Panc1 (cell line): ENCODE data around the gene CCS. TPM values are rescaled to one million over a fixed set of nuclear protein-coding genes. Genes with fewer than 3 reads are reported as not detected.

Source experiments
- ATAC-seq: fragments of 200-7000 bp; cut with Tn5 transposase; 2 replicates; pipeline ENCODE4 v1.9.1; 2020; ENCODE audit warnings: mild to moderate bottlenecking, moderate library complexity
- BruUV-seq: library from RNA; stranded (reverse); fragments of 400-500 nt; replicated peaks from 2 replicates; lab custom pipeline; 2021; lab: Mats Ljungman, UMichigan
- CTCF ChIA-PET: fragments of 300-600 bp; sonication (Branson Sonifier 250); formaldehyde crosslinking; loops from one replicate; lab custom pipeline; 2022; ENCODE audit warnings: antibody characterized with exemption; lab: Charles Lee
- POLR2A ChIA-PET: fragments of 300-600 bp; sonication (Branson Sonifier 250); formaldehyde crosslinking; loops from one replicate; lab custom pipeline; 2022; ENCODE audit warnings: antibody characterized with exemption; lab: Charles Lee
- DNase-seq: peaks from one replicate; pipeline ENCODE4 v3.0.0-alpha.2; 2010; ENCODE audit warnings: low read depth, low spot score
- H3K27ac ChIP-seq: 2 replicates; pipeline ENCODE4 v1.5.1; 2011; ENCODE audit warnings: mild to moderate bottlenecking, low read length, inconsistent platforms
- H3K27me3 ChIP-seq: fragments of 200-500 bp; sonication (Bioruptor generic); 2 replicates; pipeline ENCODE4 v1.6.0; 2014; ENCODE audit warnings: low read length, inconsistent platforms; ENCODE audit not compliant: control insufficient read depth, insufficient read depth
- H3K36me3 ChIP-seq: fragments of 200-500 bp; sonication (Bioruptor generic); 2 replicates; pipeline ENCODE4 v1.5.1; 2014; ENCODE audit warnings: inconsistent platforms, mild to moderate bottlenecking, low read length, moderate library complexity; ENCODE audit not compliant: control insufficient read depth, insufficient read depth
- H3K4me1 ChIP-seq: 2 replicates; pipeline ENCODE4 v1.5.1; 2011; ENCODE audit warnings: inconsistent platforms, mild to moderate bottlenecking, low read length, moderate library complexity; ENCODE audit not compliant: control insufficient read depth, insufficient read depth
- H3K4me3 ChIP-seq, 2 experiments: 2 replicates each; pipeline ENCODE4 v1.5.1; 2011 to 2012; ENCODE audit warnings: low read depth in 2 of 2, low read length in 2 of 2, mild to moderate bottlenecking in 2 of 2, inconsistent platforms in 1 of 2, moderate library complexity in 1 of 2
- H3K9me3 ChIP-seq: fragments of 200-500 bp; sonication (Bioruptor generic); 2 replicates; pipeline ENCODE4 v1.5.1; 2014; ENCODE audit warnings: low read depth, mild to moderate bottlenecking, inconsistent platforms, low read length, moderate library complexity; ENCODE audit not compliant: control insufficient read depth, insufficient read depth
- POLR2AphosphoS5 ChIP-seq: IDR thresholded peaks from 2 replicates; pipeline ENCODE4 v1.6.1; 2012; ENCODE audit warnings: mild to moderate bottlenecking, low read depth, low read length, moderate library complexity
- SIN3A ChIP-seq: IDR thresholded peaks from 2 replicates; pipeline ENCODE4 v1.6.1; 2012; ENCODE audit warnings: low read depth, mild to moderate bottlenecking, low read length, moderate library complexity, borderline replicate concordance; ENCODE audit not compliant: insufficient read depth
- TCF7L2 ChIP-seq: IDR thresholded peaks from 2 replicates; pipeline ENCODE4 v1.6.1; 2011; ENCODE audit warnings: mild to moderate bottlenecking, low read depth, low read length, inconsistent platforms
- in situ Hi-C: cut with HindIII; loops from 2 replicates; pipeline ENCODE4 v1.10.0; 2016; ENCODE audit warnings: low sequenced_read_pairs, low pct_unique_long_range_greater_than_20kb
- intact Hi-C: fragments of 100-400 bp; cut with micrococcal nuclease; formaldehyde crosslinking; loops from one replicate; pipeline ENCODE4 v1.10.0; 2022; ENCODE audit not compliant: unreplicated experiment
- total RNA-seq: library from RNA; stranded (reverse); gene quantifications from one replicate; pipeline ENCODE4 v1.2.1, GENCODE V29; 2021; ENCODE audit not compliant: unreplicated experiment
- TF ChIP-seq, protein P1 (sequence below): fragments of 450-650 bp; IDR thresholded peaks from 2 replicates; pipeline ENCODE4 v1.5.1; 2017; ENCODE audit warnings: mild to moderate bottlenecking
- TF ChIP-seq, protein P2 (sequence below), 2 experiments: IDR thresholded peaks; 2 replicates each; pipeline ENCODE4 v1.6.1; 2011 to 2012; ENCODE audit warnings: low read depth in 2 of 2, control low read depth in 1 of 2, low read length in 1 of 2, mild to moderate bottlenecking in 1 of 2, moderate library complexity in 1 of 2; ENCODE audit not compliant: insufficient read depth in 1 of 2

CCS gene
- total RNA-seq, 1 experiment from 2014 or later, result 55.3 TPM

DNA sequence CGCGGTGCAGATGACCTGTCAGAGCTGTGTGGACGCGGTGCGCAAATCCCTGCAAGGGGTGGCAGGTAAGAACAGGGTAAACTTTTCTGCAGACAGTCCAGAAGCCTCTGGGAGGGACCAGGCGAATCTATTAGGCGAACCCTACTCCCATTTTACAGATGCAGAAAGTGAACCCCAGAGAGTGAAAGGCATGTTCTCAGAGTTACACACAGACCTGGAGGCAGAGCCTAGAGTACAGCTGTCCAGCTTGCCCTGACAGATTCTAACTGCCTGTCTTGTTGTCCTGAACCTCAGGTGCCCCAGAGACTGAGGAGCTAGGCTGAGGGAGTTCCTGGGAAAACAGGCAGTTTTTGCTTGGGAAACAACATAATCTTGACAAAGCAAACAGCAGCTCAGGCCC, 665 bp downstream of the CCS start:
- in situ Hi-C loops, result no loop called here
- BruUV-seq, result no TSS peak
- CTCF ChIA-PET, result interaction anchor here (0.7 kb wide), 1 partner anchor 241 kb away, joined by 3 read pairs; no protein-coding TSS in a partner anchor

DNA sequence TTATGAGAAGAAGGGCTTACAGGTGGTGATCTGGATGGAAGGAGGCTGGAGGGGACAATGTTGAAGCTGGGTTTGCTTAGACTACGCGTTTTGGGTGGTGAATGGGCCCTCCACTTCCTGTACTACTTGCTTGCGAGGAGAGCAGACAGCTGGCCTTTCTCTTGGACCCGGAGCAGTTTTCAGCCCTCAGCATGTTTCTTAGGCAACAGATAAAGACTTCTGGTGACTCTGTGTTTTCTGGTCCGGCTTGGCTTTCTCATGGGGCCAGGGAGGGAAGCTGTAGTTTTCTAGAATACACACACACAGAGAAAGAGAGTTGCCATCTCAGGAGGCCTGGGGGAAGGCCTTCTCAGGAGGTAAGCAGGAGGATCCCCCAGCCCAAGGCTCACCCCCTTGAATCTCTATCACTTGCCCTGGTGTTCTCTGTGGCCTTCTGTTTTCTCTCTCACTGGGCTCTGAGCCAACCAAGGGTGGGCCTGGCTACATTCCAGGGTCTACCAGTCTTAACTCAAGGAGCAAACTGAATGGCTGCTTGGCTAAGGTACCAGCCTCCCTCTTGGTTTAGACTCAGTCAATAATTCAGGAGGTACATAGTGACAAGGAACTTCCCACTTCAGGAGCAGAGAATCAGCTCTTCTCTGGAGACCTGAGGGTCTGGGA, 2.4 kb downstream of the CCS start:
- DNase-seq (no peak), ATAC-seq (no peak)
- Histone ChIP-seq H3K4me1 (peaks cover 8% of the 10 kb centered on the region), H3K4me3 (no peak overlapping the region), H3K27me3 (no peaks in the 10 kb centered on the region), H3K9me3 (no peaks in the 10 kb centered on the region; the same call in 1 of the 2 replicates), H3K36me3 (no peaks in the 10 kb centered on the region; the same call in 1 of the 2 replicates), H3K27ac (no peak overlapping the region)
- BruUV-seq, result no TSS peak
- ChIA-PET CTCF (no interaction called here), POLR2A (interaction anchor here (1.2 kb wide), 1 partner anchor 26 kb away, joined by 5 read pairs; no protein-coding TSS in a partner anchor)
- in situ Hi-C loops, result no loop called here
- TF ChIP-seq, protein P1, sequence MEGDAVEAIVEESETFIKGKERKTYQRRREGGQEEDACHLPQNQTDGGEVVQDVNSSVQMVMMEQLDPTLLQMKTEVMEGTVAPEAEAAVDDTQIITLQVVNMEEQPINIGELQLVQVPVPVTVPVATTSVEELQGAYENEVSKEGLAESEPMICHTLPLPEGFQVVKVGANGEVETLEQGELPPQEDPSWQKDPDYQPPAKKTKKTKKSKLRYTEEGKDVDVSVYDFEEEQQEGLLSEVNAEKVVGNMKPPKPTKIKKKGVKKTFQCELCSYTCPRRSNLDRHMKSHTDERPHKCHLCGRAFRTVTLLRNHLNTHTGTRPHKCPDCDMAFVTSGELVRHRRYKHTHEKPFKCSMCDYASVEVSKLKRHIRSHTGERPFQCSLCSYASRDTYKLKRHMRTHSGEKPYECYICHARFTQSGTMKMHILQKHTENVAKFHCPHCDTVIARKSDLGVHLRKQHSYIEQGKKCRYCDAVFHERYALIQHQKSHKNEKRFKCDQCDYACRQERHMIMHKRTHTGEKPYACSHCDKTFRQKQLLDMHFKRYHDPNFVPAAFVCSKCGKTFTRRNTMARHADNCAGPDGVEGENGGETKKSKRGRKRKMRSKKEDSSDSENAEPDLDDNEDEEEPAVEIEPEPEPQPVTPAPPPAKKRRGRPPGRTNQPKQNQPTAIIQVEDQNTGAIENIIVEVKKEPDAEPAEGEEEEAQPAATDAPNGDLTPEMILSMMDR, result no peak
- TF ChIP-seq SIN3A (no peak), POLR2AphosphoS5 (no peak)
- intact Hi-C loops, result no loop called here

More for the DNA sequence above, 665 bp downstream of the CCS start:
- no peaks in the 10 kb centered on the region; the same call in 1 of the 2 replicates for H3K9me3 ChIP-seq
- intact Hi-C loops, result no loop called here
- H3K4me1 ChIP-seq, result peaks cover 8% of the 10 kb centered on the region
- DNase-seq, result no peak
- peak overlapping the region; percentile 96 for H3K27ac ChIP-seq
- H3K4me3 ChIP-seq, result peak overlapping the region; percentile 88 to 95
- TF ChIP-seq SIN3A, result no peak
- no peak for TF ChIP-seq POLR2AphosphoS5
- TF ChIP-seq, protein P1, result no peak
- TF ChIP-seq, protein P2, sequence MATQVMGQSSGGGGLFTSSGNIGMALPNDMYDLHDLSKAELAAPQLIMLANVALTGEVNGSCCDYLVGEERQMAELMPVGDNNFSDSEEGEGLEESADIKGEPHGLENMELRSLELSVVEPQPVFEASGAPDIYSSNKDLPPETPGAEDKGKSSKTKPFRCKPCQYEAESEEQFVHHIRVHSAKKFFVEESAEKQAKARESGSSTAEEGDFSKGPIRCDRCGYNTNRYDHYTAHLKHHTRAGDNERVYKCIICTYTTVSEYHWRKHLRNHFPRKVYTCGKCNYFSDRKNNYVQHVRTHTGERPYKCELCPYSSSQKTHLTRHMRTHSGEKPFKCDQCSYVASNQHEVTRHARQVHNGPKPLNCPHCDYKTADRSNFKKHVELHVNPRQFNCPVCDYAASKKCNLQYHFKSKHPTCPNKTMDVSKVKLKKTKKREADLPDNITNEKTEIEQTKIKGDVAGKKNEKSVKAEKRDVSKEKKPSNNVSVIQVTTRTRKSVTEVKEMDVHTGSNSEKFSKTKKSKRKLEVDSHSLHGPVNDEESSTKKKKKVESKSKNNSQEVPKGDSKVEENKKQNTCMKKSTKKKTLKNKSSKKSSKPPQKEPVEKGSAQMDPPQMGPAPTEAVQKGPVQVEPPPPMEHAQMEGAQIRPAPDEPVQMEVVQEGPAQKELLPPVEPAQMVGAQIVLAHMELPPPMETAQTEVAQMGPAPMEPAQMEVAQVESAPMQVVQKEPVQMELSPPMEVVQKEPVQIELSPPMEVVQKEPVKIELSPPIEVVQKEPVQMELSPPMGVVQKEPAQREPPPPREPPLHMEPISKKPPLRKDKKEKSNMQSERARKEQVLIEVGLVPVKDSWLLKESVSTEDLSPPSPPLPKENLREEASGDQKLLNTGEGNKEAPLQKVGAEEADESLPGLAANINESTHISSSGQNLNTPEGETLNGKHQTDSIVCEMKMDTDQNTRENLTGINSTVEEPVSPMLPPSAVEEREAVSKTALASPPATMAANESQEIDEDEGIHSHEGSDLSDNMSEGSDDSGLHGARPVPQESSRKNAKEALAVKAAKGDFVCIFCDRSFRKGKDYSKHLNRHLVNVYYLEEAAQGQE (IDR thresholded peaks at IDR 0.05; ENCODE audit: insufficient read depth in 1 of 2, low read depth in 2 of 2, low read length in 1 of 2), result no peak
- no peak for TF ChIP-seq TCF7L2
- no peak for ATAC-seq
- H3K36me3 ChIP-seq, result no peaks in the 10 kb centered on the region
- no peaks in the 10 kb centered on the region for H3K27me3 ChIP-seq
- POLR2A ChIA-PET, result no interaction called here
